CD14-positive monocyte (primary cell): ENCODE data around the gene OSBP2. TPM values are rescaled to one million over a fixed set of nuclear protein-coding genes. Genes with fewer than 3 reads are reported as not detected.

Experiments
- DNase-seq, 3 donors: peaks; one replicate each; pipeline ENCODE4 v3.0.0-alpha.2; 2011 to 2022
- H2AFZ ChIP-seq: 2 replicates; pipeline ENCODE4 v1.6.0; 2012; ENCODE audit warnings: mild to moderate bottlenecking, low read depth, low read length, inconsistent platforms; ENCODE audit not compliant: insufficient read depth, poor library complexity, severe bottlenecking
- H3K27ac ChIP-seq, 2 donors: 1 replicate in 1 of 2; 2 replicates in 1 of 2; pipeline ENCODE4 v1.5.1; 2012 to 2013; ENCODE audit warnings: low read length in 2 of 2, control low read depth in 1 of 2, inconsistent platforms in 1 of 2, low read depth in 1 of 2, mild to moderate bottlenecking in 1 of 2
- H3K27me3 ChIP-seq, 2 donors: one replicate each; pipeline versions ENCODE4 v1.6.0 to v1.6.1; 2011 to 2013; ENCODE audit warnings: low read length in 2 of 2; ENCODE audit not compliant: control insufficient read depth in 2 of 2, insufficient read depth in 2 of 2
- H3K36me3 ChIP-seq, 2 donors: replicated peaks in 1 of 2; 1 replicate in 1 of 2; 2 replicates in 1 of 2; pipeline versions ENCODE4 v1.5.1 to v1.6.1; 2012 to 2013; ENCODE audit warnings: low read length in 2 of 2, control low read depth in 1 of 2, inconsistent platforms in 1 of 2, mild to moderate bottlenecking in 1 of 2; ENCODE audit not compliant: insufficient read depth in 2 of 2, control insufficient read depth in 1 of 2
- H3K4me1 ChIP-seq, 2 donors: 1 replicate in 1 of 2; 2 replicates in 1 of 2; pipeline versions ENCODE4 v1.5.1 to v1.6.1; 2012 to 2013; ENCODE audit warnings: low read length in 2 of 2, control low read depth in 1 of 2, inconsistent platforms in 1 of 2, mild to moderate bottlenecking in 1 of 2, moderate library complexity in 1 of 2; ENCODE audit not compliant: insufficient read depth in 2 of 2, control insufficient read depth in 1 of 2
- H3K4me2 ChIP-seq: replicated peaks from 2 replicates; pipeline ENCODE3; 2012; ENCODE audit warnings: low read length, moderate library complexity, mild to moderate bottlenecking; ENCODE audit not compliant: poor library complexity, severe bottlenecking; ENCODE audit errors: extremely low read depth
- H3K4me3 ChIP-seq, 3 experiments: fragments of 200-600 bp in 1 of 3; sonication (generic) in 1 of 3; replicated peaks in 1 of 3; 1 replicate in 2 of 3; 2 replicates in 1 of 3; pipeline ENCODE4 v1.5.1; 2011 to 2013; ENCODE audit warnings: low read length in 3 of 3, mild to moderate bottlenecking in 3 of 3, control low read depth in 2 of 3, low read depth in 2 of 3, inconsistent platforms in 1 of 3, moderate library complexity in 1 of 3
- H3K79me2 ChIP-seq: 2 replicates; pipeline ENCODE4 v1.6.0; 2012; ENCODE audit warnings: mild to moderate bottlenecking, control low read depth, inconsistent platforms, low read length, moderate library complexity; ENCODE audit not compliant: insufficient read depth
- H3K9ac ChIP-seq: 2 replicates; pipeline ENCODE4 v1.6.0; 2017; ENCODE audit warnings: low read length, mild to moderate bottlenecking; ENCODE audit not compliant: insufficient read depth, poor library complexity, severe bottlenecking
- H3K9me3 ChIP-seq, 2 donors: replicated peaks in 1 of 2; 1 replicate in 1 of 2; 2 replicates in 1 of 2; pipeline versions ENCODE4 v1.5.1 to v1.6.1; 2012 to 2013; ENCODE audit warnings: low read length in 2 of 2, control low read depth in 1 of 2; ENCODE audit not compliant: control insufficient read depth in 1 of 2, insufficient read depth in 1 of 2
- H4K20me1 ChIP-seq: 2 replicates; pipeline ENCODE4 v1.6.0; 2012; ENCODE audit warnings: mild to moderate bottlenecking, low read length, control low read depth, moderate library complexity; ENCODE audit not compliant: insufficient read depth
- H3K27ac Mint-ChIP-seq, 7 donors: one replicate each; pipeline ENCODE4 v1.8.0; 2020; ENCODE audit warnings: mild to moderate bottlenecking in 7 of 7, mixed read lengths in 7 of 7, moderate library complexity in 6 of 7, inconsistent platforms in 2 of 7
- H3K27me3 Mint-ChIP-seq, 3 donors: one replicate each; pipeline ENCODE4 v1.8.0; 2021 to 2022; ENCODE audit warnings: low read depth in 3 of 3, mild to moderate bottlenecking in 3 of 3, mixed read lengths in 3 of 3, moderate library complexity in 3 of 3, inconsistent platforms in 1 of 3
- H3K36me3 Mint-ChIP-seq, 2 donors: one replicate each; pipeline ENCODE4 v1.8.0; 2020; ENCODE audit warnings: mixed read lengths in 2 of 2, inconsistent platforms in 1 of 2, mild to moderate bottlenecking in 1 of 2
- H3K4me1 Mint-ChIP-seq: one replicate; pipeline ENCODE4 v1.8.0; 2020; ENCODE audit warnings: mild to moderate bottlenecking, mixed read lengths
- H3K4me3 Mint-ChIP-seq, 2 donors: one replicate each; pipeline ENCODE4 v1.8.0; 2020; ENCODE audit warnings: mild to moderate bottlenecking in 2 of 2, mixed read lengths in 2 of 2, moderate library complexity in 1 of 2
- H3K9me3 Mint-ChIP-seq, 7 donors: one replicate each; pipeline ENCODE4 v1.8.0; 2020 to 2022; ENCODE audit warnings: mixed read lengths in 7 of 7, mild to moderate bottlenecking in 6 of 7, moderate library complexity in 6 of 7, inconsistent platforms in 2 of 7
- WGBS: methylation state at CpG from one replicate; pipeline ENCODE4 v1.1.5; 2013; ENCODE audit warnings: missing lambda C conversion rate; ENCODE audit not compliant: insufficient coverage; 5-methylcytosine and 5-hydroxymethylcytosine counted together
- intact Hi-C, 2 donors: fragments of 100-400 bp; cut with micrococcal nuclease; formaldehyde crosslinking; loops; one replicate each; pipeline versions ENCODE4 v1.15.0 to v1.15.1; 2023
- polyA plus RNA-seq, 3 donors: library from polyadenylated mRNA; depleted of rRNA in 1 of 3; unstranded in 2 of 3; stranded (reverse) in 1 of 3; fragments of 300-500 nt in 2 of 3; fragments of >200 nt in 1 of 3; fragmentation: Illumina TruSeq in 2 of 3; gene quantifications; 1 replicate in 2 of 3; 2 replicates in 1 of 3; pipeline ENCODE4 v1.2.3, GENCODE V29; 2012 to 2021
- TF ChIP-seq, protein P1 (sequence below): fragments of 200-600 bp; IDR thresholded peaks from one replicate; pipeline ENCODE4 v1.8.0; 2022; ENCODE audit warnings: antibody characterized with exemption, mild to moderate bottlenecking

Gene OSBP2
- polyA plus RNA-seq, 3 donors: 0.21 to 0.54 TPM; not detected in 1

DNA sequence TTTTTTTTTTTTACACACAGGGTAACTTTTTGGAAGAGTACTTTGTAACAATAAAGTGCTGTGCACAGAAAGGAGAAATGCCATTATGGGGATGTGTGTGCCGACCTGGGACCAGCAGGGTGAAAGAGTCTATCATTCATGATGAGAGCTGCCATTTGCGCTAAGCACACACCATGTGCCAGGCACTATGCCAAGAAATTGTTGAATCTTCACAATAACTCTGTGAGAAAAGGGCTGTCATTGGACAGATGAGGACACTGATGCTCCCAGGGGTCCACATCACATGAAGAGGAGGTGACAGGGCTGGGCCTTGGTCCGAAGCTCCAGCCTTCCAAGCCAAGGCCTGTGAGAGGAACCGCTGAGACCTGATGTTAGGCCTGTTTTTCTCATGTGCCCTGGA, 32.6 kb upstream of the OSBP2 start:
- TF ChIP-seq, protein P1, sequence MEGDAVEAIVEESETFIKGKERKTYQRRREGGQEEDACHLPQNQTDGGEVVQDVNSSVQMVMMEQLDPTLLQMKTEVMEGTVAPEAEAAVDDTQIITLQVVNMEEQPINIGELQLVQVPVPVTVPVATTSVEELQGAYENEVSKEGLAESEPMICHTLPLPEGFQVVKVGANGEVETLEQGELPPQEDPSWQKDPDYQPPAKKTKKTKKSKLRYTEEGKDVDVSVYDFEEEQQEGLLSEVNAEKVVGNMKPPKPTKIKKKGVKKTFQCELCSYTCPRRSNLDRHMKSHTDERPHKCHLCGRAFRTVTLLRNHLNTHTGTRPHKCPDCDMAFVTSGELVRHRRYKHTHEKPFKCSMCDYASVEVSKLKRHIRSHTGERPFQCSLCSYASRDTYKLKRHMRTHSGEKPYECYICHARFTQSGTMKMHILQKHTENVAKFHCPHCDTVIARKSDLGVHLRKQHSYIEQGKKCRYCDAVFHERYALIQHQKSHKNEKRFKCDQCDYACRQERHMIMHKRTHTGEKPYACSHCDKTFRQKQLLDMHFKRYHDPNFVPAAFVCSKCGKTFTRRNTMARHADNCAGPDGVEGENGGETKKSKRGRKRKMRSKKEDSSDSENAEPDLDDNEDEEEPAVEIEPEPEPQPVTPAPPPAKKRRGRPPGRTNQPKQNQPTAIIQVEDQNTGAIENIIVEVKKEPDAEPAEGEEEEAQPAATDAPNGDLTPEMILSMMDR: no peak
- Histone ChIP-seq H3K27me3 (no peaks in the 10 kb centered on the region), H4K20me1 (peaks cover 12% of the 10 kb centered on the region), H2AFZ (no peak overlapping the region), H3K4me3 (no peak overlapping the region), H3K79me2 (no peaks in the 10 kb centered on the region), H3K4me1 (peaks cover 9 to 14% of the 10 kb centered on the region in 2 donors), H3K27ac (no peak overlapping the region), H3K9me3 (no peaks in the 10 kb centered on the region), H3K4me2 (no peak overlapping the region), H3K9ac (no peak overlapping the region), H3K36me3 (peaks cover 34 to 63% of the 10 kb centered on the region in 2 donors)
- intact Hi-C loops: no loop called here
- Mint-ChIP-seq H3K27me3 (no peaks in the 10 kb centered on the region), H3K4me3 (no peak overlapping the region), H3K4me1 (peaks cover 12% of the 10 kb centered on the region), H3K27ac (no peak overlapping the region), H3K9me3 (peaks cover 0 to 5% (median 3%) of the 10 kb centered on the region in 7 donors), H3K36me3 (peaks cover 52 to 71% of the 10 kb centered on the region in 2 donors)
- no peak for DNase-seq
- 93% methylated on average over 4 of the region's 4 CpGs for WGBS

DNA sequence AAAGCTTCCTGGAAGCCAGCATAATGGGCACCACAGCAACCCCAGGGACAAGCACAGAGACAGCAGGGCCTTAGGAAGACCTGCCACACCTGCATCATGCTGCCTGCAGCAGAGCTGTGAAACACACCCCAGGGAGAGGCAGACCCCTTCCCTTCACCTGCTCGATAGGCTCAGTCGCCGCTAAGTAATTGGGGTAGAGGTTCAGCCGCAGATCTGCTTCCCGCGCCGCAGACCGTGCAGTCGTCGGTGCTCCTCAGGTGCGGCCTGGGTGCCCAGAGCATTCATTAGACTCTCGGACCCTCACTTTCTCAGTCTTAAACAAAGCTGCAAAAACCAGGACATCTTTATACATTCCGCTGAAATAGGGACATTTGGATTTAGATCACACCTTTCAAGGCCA, 29.9 kb upstream of the OSBP2 start:
- Mint-ChIP-seq H3K9me3 (peaks cover 0 to 1% (median 0%) of the 10 kb centered on the region in 7 donors), H3K36me3 (peaks cover 47 to 54% of the 10 kb centered on the region in 2 donors), H3K4me1 (peaks cover 19% of the 10 kb centered on the region), H3K27ac (no peak overlapping the region), H3K27me3 (peaks cover 9 to 17% (median 13%) of the 10 kb centered on the region in 3 donors), H3K4me3 (no peak overlapping the region)
- Histone ChIP-seq H4K20me1 (peaks cover 12% of the 10 kb centered on the region), H3K4me3 (no peak overlapping the region), H3K4me2 (no peak overlapping the region), H3K36me3 (peaks cover 34 to 59% of the 10 kb centered on the region in 2 donors), H3K79me2 (peaks cover 4% of the 10 kb centered on the region), H3K9ac (no peak overlapping the region), H3K9me3 (no peaks in the 10 kb centered on the region), H2AFZ (no peak overlapping the region), H3K27me3 (peaks cover 6 to 11% of the 10 kb centered on the region in 2 donors), H3K4me1 (peaks cover 19 to 26% of the 10 kb centered on the region in 2 donors), H3K27ac (no peak overlapping the region)
- DNase-seq: no peak
- intact Hi-C loops: loop anchor here in 1 of 2 donors (5.0 kb wide), 1 partner anchor 72 kb away; the partner anchor contains the start of gene PES1
- TF ChIP-seq, protein P1: no peak
- 100% methylated on average over 5 of the region's 13 CpGs for WGBS
